HUES64 (cell line): Measurements from ENCODE around the gene BTG3.

Source experiments
- H3K27ac ChIP-seq: 2 replicates; pipeline ENCODE4 v1.7.0; 2013; ENCODE audit warnings: low read depth, low read length, inconsistent platforms
- H3K27me3 ChIP-seq: 2 replicates; pipeline ENCODE4 v1.6.1; 2013; ENCODE audit warnings: mild to moderate bottlenecking, low read length; ENCODE audit not compliant: insufficient read depth
- H3K36me3 ChIP-seq: 2 replicates; pipeline ENCODE4 v1.6.1; 2013; ENCODE audit warnings: mild to moderate bottlenecking, low read length; ENCODE audit not compliant: insufficient read depth
- H3K4me1 ChIP-seq: 2 replicates; pipeline ENCODE4 v1.6.1; 2013; ENCODE audit warnings: mild to moderate bottlenecking, low read length, moderate library complexity; ENCODE audit not compliant: insufficient read depth
- H3K4me3 ChIP-seq: 2 replicates; pipeline ENCODE4 v1.5.1; 2013; ENCODE audit warnings: mild to moderate bottlenecking, low read length, moderate library complexity
- H3K9ac ChIP-seq: 2 replicates; pipeline ENCODE4 v1.6.1; 2013; ENCODE audit warnings: mild to moderate bottlenecking, low read depth, low read length
- H3K9me3 ChIP-seq: 2 replicates; pipeline ENCODE4 v1.6.1; 2013; ENCODE audit warnings: low read depth, low read length; ENCODE audit not compliant: insufficient read depth
- WGBS: fragments of 150-250, 120-280 bp; methylation state at CpG from one replicate; pipeline ENCODE4 v1.1.7; 2013; ENCODE audit warnings: missing lambda C conversion rate; 5-methylcytosine and 5-hydroxymethylcytosine counted together

BTG3 gene

GRCh38 chr21:17590430-17590829, 22.3 kb downstream of the BTG3 start:
- Histone ChIP-seq H3K4me3 (no peak overlapping the region), H3K4me1 (no peaks in the 10 kb centered on the region), H3K9ac (no peak overlapping the region), H3K9me3 (no peaks in the 10 kb centered on the region), H3K27ac (no peak overlapping the region), H3K27me3 (no peaks in the 10 kb centered on the region), H3K36me3 (peaks cover 35% of the 10 kb centered on the region)
- whole genome bisulfite sequencing = 89% methylated on average over 4 of the region's 4 CpGs

- no peak overlapping the region for H3K9ac ChIP-seq
- no peaks in the 10 kb centered on the region for H3K9me3 ChIP-seq
- H3K36me3 ChIP-seq = no peaks in the 10 kb centered on the region
- no peak overlapping the region for H3K4me3 ChIP-seq
- H3K4me1 ChIP-seq = no peaks in the 10 kb centered on the region
- WGBS = 41% methylated on average over 2 of the region's 3 CpGs
- no peak overlapping the region for H3K27ac ChIP-seq
- no peaks in the 10 kb centered on the region for H3K27me3 ChIP-seq
Measured at GRCh38 chr21:17585875-17586450, 26.7 kb downstream of the BTG3 start.

GRCh38 chr21:17583898-17584297, 28.8 kb downstream of the BTG3 start:
- Histone ChIP-seq H3K4me3 (no peak overlapping the region), H3K36me3 (peaks cover 4% of the 10 kb centered on the region; the same call in 1 of the 2 replicates), H3K4me1 (no peaks in the 10 kb centered on the region), H3K27ac (no peak overlapping the region), H3K27me3 (no peaks in the 10 kb centered on the region), H3K9ac (no peak overlapping the region), H3K9me3 (no peaks in the 10 kb centered on the region)
- WGBS = 95% methylated on average over 3 of the region's 3 CpGs

GRCh38 chr21:17580319-17580718, 32.4 kb downstream of the BTG3 start:
- H3K4me3 ChIP-seq = no peak overlapping the region
- no peaks in the 10 kb centered on the region for H3K4me1 ChIP-seq
- no peaks in the 10 kb centered on the region for H3K27me3 ChIP-seq
- H3K36me3 ChIP-seq = peaks cover 11% of the 10 kb centered on the region; the same call in 1 of the 2 replicates
- WGBS = 96% methylated on average over 8 of the region's 8 CpGs
- no peaks in the 10 kb centered on the region for H3K9me3 ChIP-seq
- H3K27ac ChIP-seq = no peak overlapping the region
- H3K9ac ChIP-seq = no peak overlapping the region

- H3K36me3 ChIP-seq = peaks cover 11% of the 10 kb centered on the region; the same call in 1 of the 2 replicates
- no peak overlapping the region for H3K9ac ChIP-seq
- H3K4me3 ChIP-seq = no peak overlapping the region
- no peaks in the 10 kb centered on the region for H3K9me3 ChIP-seq
- no peak overlapping the region for H3K27ac ChIP-seq
- H3K27me3 ChIP-seq = no peaks in the 10 kb centered on the region
- no peaks in the 10 kb centered on the region for H3K4me1 ChIP-seq
- 95% methylated on average over 1 of the region's 2 CpGs for WGBS
Measured at GRCh38 chr21:17578876-17579275, 33.8 kb downstream of the BTG3 start.

GRCh38 chr21:17578162-17578561, 34.5 kb downstream of the BTG3 start:
- no peaks in the 10 kb centered on the region for H3K27me3 ChIP-seq
- no peaks in the 10 kb centered on the region for H3K4me1 ChIP-seq
- WGBS = 97% methylated on average over 2 of the region's 2 CpGs
- H3K9me3 ChIP-seq = no peaks in the 10 kb centered on the region
- H3K36me3 ChIP-seq = peaks cover 11% of the 10 kb centered on the region; the same call in 1 of the 2 replicates
- no peak overlapping the region for H3K9ac ChIP-seq
- no peak overlapping the region for H3K27ac ChIP-seq
- H3K4me3 ChIP-seq = no peak overlapping the region

GRCh38 chr21:17577701-17578100, 35.0 kb downstream of the BTG3 start:
- H3K27ac ChIP-seq = no peak overlapping the region
- H3K4me3 ChIP-seq = no peak overlapping the region
- H3K27me3 ChIP-seq = no peaks in the 10 kb centered on the region
- WGBS = 89% methylated on average over 1 of the region's 1 CpG
- no peak overlapping the region for H3K9ac ChIP-seq
- H3K4me1 ChIP-seq = no peaks in the 10 kb centered on the region
- H3K9me3 ChIP-seq = no peaks in the 10 kb centered on the region
- peaks cover 11% of the 10 kb centered on the region; the same call in 1 of the 2 replicates for H3K36me3 ChIP-seq

- peaks cover 17% of the 10 kb centered on the region for H3K36me3 ChIP-seq
- H3K9ac ChIP-seq = no peak overlapping the region
- H3K4me3 ChIP-seq = no peak overlapping the region
- H3K4me1 ChIP-seq = no peaks in the 10 kb centered on the region
- H3K27ac ChIP-seq = no peak overlapping the region
- no peaks in the 10 kb centered on the region for H3K9me3 ChIP-seq
- H3K27me3 ChIP-seq = no peaks in the 10 kb centered on the region
- 100% methylated on average over 4 of the region's 5 CpGs for WGBS
Measured at GRCh38 chr21:17576080-17576835, 36.4 kb downstream of the BTG3 start.

GRCh38 chr21:17575076-17575475, 37.6 kb downstream of the BTG3 start:
- no peak overlapping the region for H3K4me3 ChIP-seq
- H3K9ac ChIP-seq = no peak overlapping the region
- H3K4me1 ChIP-seq = no peaks in the 10 kb centered on the region
- no peaks in the 10 kb centered on the region for H3K9me3 ChIP-seq
- no peaks in the 10 kb centered on the region for H3K27me3 ChIP-seq
- peaks cover 29% of the 10 kb centered on the region for H3K36me3 ChIP-seq
- H3K27ac ChIP-seq = no peak overlapping the region
- 97% methylated on average over 5 of the region's 5 CpGs for WGBS

GRCh38 chr21:17572431-17572830, 40.3 kb downstream of the BTG3 start:
- Histone ChIP-seq H3K27ac (no peak overlapping the region), H3K36me3 (peaks cover 33% of the 10 kb centered on the region), H3K4me3 (no peak overlapping the region), H3K27me3 (no peaks in the 10 kb centered on the region), H3K9me3 (no peaks in the 10 kb centered on the region), H3K9ac (no peak overlapping the region), H3K4me1 (no peaks in the 10 kb centered on the region)
- 87% methylated on average over 6 of the region's 6 CpGs for WGBS

- H3K9ac ChIP-seq = no peak overlapping the region
- no peaks in the 10 kb centered on the region for H3K27me3 ChIP-seq
- H3K36me3 ChIP-seq = peaks cover 44% of the 10 kb centered on the region
- WGBS = 97% methylated on average over 9 of the region's 9 CpGs
- no peaks in the 10 kb centered on the region for H3K4me1 ChIP-seq
- no peaks in the 10 kb centered on the region for H3K9me3 ChIP-seq
- H3K4me3 ChIP-seq = no peak overlapping the region
- no peak overlapping the region for H3K27ac ChIP-seq
Measured at GRCh38 chr21:17570786-17571185, 41.9 kb downstream of the BTG3 start.
